ENCODE measurements around the gene TANGO2. TPM values are rescaled to one million over a fixed set of nuclear protein-coding genes. Genes with fewer than 3 reads are reported as not detected.
A peak's percentile ranks its signal among the peaks of the same experiment; 100 is the strongest.

The TANGO2 gene
- total RNA-seq, 1 donor from 2014 or later = 39.4 TPM

DNA sequence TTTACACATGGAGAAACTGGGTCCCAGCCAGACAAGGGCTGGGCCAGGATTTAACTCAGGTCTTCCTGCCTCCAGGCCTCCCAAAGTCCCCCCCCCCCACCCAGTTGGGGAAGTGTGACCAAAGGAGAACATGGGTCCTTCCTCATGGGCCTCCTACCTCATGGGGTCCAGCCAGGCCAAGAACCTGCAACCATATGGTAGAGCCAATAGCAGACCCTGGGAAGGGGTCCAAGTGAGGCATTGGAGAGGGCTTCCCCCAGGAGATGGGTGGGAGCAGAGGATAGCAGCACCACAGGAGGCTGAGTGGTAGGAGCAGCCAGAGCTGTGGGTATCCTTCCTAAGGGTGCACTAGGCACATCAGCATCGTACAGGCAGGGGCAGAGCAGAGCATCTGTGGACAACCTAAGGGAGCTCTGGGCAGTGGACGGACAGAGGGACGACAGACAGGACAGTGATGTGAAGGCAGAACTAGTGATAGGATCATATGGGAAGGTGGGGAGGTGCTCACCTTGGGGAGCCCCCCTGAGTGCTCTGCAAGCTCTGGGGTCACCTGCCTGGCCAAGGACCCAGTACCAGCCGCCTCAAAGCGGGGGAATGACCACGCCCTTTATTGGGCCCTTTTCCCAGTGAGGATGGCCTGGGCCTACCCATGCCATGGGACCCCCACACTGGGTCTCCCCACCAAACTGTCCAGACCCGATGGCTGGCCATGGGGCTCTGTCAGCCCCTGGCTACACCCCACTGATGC, 8.7 kb upstream of the TANGO2 start:
- no peak for DNase-seq (ENCODE audit: low spot score)

DNA sequence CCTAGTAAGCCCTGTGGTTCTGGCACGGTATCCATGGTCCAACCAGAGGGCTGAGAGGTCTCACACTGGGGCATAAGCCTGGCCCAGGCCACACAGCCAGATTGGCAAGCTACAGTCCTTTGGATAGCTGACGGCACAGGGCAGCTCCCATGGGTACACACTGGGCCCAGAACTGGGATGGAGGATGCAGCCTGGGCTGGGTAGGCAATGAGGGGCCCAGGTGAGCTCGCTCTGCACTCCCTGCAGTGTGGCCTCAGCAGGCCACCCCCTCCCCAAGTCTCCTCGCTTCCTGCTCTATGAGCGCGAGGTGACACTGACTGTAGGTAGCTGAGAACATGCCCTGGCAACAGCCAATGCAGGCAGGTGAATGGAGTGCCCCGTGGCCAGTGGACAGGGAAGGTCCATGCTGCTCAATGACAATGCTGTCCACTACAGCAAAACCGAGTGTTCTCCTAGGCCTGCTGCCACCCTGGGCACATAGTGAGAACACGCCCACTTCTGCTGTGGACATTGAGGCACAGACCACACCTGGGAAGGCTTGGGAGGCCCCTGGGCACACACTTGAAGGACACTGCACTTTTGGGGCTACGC, 8.1 kb upstream of the TANGO2 start:
- no peak for DNase-seq (ENCODE audit: low spot score)

DNA sequence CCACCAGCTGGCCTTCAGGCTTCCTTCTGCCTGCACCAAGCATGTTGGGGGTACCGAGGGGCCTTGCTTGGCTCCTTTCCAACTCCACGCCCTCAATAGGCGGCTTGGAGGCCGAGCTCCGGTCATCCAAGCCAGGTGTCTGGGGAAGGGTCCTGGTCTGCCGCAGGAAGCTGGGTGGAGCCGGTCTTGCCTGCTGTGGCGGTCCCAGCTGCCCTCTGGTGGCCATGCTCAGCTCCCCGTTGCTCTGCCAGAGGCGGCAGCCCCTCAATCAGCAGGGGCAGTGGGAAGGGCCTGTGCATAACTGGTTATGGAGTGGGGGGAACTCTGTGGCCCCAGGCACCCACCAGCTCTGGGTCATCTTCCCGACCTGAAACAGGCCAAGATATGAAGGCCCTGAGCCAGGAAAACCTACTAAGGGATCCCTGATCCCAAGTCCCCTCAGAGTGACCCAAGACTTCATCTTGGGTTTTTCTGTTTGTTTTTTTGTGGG, 7.5 kb upstream of the TANGO2 start:
- peak; percentile 37 for DNase-seq (ENCODE audit: low spot score)

DNA sequence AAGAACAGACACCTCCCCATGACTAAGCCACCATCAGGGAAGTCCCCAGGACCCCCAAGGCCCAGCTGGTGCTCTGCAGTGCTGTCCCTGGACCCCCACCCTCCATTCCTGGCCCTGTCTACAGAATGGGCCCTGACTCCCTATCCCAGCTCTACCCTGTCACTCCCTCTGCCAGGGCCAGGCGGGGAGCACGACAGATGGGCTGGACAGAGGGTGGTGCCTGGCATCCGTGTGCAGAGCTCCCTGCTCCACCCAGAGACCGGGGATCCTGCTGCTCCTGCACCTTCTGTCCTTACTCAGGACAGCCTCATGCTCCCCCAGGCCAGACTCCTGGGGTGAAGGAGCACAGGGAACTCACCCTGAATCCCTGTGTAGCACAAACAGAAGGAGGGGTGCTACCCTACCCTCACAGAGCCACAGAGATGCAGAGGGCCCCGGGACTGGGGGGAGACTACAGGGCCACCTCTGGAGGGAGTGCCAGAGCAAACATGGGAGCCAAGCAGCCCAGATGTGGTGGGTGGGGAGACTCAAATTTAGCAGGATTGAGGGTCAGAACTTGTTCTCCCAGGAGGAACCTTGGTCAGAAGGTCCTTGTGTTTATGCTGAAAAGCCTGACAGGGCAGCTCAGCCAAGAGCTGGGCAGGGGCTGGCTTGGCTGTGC, 6.3 kb upstream of the TANGO2 start:
- DNase-seq (ENCODE audit: low spot score) = no peak

DNA sequence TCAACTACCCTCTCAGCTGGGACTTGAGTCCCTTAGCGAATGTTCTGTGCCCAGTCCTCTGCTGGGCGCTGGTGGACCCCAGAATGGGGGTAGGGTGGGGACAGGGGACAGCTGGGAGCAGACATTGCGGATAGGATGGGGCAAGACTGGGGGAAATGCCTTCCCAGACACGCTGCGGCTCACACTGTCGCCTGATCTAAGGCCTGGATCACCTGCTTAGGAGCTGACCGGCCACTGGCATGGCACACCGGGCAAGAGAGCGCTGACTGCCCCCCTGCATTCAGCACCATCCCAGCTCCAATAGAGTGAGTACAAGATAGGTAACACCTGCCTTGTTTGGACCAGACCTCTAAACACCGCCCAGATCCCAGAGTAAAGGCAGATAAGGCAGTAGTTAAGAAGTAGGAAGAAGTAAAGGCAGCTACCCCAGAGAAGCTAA, 5.7 kb upstream of the TANGO2 start:
- no peak for DNase-seq (ENCODE audit: low spot score)

DNA sequence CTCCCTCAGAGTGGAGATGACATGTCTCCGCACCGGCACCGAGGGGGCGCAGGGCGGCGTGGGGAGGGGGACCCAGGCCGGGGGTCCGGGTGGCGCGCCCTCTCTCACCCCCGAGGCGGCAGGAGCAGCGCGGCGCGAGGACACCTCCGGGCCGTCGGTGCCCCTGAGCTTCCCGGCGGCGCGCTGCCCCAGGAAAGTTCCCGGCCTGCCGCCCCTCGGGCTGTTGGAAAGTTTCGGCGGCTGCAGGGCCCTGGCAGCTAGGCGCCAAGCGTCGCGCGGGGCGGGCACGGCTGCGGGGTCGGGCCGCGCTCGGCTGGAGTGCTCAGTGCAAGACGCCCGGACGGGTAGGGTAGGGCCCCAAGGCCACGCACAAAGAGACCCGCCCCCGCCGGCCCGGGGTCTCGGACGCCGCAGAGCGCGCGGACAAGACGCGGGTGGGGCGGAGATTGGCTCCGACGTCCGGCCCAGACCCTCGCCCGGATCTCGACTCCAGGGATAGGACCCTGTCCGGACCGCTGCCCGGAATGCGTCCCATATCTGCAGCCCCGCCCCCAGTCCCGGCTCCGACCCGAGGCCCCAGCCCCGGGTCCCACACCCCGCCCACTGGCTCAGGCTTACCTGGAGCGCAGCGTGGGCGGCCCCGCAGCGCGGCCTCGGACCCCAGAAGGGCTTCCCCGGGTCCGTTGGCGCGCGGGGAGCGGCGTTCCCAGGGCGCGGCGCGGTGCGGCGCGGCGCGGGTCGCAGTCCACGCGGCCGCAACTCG, 4.8 kb upstream of the TANGO2 start:
- no peak for DNase-seq (ENCODE audit: low spot score)

DNA sequence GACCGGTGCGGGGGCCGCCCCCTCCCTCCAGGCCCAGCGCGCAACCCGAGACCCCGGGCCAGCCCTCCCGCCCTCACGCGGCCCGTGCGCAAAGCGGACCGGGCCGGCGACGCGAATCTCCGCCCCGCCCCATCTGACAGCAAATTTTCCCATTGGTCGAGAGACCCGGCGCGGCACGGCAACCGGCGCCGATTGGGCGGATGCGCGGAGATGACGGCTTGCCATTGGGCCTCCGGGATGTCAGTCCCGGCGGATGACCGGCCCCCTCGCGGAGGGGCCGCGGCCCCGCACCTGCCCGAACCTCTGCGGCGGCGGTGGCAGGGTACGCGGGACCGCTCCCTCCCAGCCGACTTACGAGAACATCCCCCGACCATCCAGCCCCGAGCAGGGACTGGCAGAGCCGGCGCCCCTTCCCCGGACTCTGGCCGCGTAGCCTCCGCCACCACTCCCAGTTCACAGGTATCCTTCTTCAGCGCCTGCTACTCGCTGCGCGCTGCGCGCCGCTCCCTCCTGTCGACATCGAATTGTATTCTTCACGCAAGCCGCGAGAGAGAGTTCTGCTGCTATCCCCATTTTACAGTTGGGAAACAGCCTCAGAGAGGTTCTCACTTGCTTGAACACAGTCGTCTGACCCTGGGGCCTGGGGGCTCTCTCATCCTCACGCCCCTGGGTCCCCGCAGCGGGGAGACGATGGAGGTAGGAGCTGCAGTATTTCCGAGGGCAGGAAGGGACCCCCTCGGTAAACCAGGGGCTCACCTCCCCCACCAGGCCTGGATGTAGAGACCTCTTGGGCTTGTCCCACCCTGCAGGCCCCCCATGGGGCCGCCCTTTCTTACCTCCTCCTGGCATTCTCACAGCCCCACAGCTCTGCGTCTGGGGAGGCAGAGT, 3.9 kb upstream of the TANGO2 start, which contains the start of gene ARVCF:
ARVCF (minus strand) TSS at position 90 of the 888 bp plus-strand sequence. CDS start 26,029 bp downstream, outside the sequence.
- DNase-seq (ENCODE audit: low spot score) = peak; percentile 94

DNA sequence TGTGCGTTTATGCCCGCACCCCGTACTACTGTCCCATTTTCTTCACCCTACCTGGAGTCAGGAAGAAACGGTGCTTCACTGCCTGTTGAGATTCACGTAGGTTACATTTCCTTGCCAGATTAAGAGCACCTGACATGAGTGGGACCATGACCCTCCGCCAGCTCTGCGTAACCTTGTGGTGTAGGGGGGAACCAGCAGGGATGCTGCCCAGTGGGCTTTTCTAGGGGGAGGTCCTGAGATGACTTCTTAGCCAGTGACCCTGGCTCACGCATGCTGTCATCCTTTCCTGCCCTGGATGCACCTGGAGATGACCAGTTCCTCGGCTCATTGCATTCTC, 3.3 kb upstream of the TANGO2 start:
- DNase-seq (ENCODE audit: low spot score) = no peak

DNA sequence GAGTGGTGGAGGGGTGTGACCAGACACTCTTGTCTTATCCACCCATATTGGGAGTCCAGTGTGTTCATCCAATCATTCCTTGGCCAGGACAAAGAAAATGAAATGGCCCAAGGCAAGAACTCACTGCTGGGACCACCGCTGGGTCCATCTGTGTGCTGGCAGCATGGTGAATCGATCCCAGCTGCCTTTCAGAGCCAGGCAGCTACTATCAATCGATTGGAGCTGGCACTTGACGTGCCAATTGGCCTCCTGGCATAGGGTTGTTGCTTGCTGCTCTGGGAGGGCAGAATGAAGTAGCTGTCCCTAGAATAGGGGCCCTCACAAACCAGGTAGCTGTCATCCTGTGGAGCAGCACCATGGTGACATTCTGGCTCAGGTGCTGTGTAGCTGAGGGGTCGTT, 2.9 kb upstream of the TANGO2 start:
- DNase-seq (ENCODE audit: low spot score) = no peak

DNA sequence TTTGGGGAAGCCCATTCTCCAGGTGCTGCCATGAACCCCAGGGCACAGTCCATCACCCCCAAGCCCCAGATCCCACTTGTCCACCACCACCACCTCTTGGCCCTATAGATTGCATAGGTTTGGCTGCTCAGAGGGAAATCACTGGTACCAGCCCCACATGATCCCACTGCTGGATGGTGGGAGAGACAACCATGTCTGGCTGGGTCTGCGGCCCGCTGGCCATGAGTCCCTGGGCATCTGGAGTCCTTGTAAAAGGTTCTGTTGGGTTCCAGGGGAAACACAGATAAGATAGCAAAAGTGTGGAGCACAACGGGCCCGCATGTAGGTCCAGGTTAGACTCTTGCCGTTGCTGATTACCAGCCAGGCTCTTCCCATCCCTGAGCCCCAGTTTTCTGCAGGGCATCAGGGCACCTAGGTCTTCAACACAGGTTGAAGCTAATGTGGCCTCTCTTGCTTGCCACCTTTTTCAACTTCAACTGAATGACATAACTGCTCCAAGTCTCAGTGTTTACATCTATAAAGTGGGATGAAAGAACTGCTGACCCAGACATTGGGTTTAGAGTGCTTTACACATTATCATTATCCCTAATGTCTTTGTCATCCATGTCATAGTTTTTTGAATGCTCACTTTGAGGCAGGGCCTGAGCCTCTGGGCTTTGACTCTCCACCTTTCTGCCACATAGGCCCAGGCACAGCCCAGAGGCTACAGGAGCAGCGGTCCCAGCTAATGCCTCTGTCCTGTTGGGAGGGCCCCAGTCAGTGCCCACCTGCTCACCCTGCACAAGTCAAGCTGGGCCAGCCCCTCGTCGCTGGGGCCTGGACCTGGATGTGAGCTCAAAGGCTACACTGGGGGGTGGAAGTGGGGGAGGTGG, 1.0 kb upstream of the TANGO2 start:
- DNase-seq (ENCODE audit: low spot score) = no peak

DNA sequence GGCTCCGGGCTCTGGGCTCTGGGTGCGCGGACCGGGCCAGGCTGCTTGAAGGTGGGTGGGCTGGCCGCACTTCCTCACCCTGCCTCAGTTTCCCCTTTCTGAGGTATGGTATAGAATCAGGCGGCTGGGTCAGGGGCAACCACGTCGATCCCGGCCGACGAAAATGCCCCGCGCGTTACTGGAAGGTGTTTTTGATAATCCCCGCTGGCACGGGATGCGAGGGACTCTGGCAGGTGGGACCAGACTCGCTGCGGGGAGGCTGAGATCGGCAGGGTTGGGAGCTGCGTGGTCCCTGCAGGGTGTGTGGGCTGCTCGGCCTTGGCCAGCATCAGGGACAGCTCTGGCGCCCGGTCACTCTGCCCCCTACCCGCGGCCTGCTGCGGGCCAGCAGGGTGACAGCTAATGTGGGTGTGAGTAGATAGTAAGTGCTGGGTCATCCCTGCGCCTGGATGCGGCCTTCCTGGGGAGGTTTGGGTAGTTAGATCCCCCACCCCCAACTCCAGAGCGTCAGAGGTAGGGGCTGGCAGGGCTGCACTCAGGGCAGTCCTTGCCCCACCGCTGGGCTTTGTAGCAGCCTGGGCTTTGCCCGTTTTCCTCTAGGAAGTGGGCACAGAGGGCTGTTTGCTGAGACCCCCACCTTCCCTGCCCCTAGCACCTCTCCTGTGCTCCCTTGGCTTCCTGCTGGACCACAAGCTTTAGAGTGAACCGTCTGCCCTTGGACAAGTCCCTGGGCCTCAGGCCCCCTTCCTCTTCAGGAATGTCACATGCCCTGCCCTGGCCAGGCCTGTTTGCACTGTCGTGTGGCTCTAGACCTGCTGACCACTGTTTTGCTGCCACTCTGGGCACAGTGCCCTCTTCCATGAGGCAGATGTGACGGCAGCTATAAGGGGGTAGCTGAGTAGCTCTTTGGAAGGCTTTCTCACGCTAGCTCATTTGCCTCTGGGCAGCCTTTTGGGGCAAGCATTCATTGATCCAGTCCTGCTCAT, 579 bp downstream of the TANGO2 start:
- peak; percentile 64 for DNase-seq (ENCODE audit: low spot score)

DNA sequence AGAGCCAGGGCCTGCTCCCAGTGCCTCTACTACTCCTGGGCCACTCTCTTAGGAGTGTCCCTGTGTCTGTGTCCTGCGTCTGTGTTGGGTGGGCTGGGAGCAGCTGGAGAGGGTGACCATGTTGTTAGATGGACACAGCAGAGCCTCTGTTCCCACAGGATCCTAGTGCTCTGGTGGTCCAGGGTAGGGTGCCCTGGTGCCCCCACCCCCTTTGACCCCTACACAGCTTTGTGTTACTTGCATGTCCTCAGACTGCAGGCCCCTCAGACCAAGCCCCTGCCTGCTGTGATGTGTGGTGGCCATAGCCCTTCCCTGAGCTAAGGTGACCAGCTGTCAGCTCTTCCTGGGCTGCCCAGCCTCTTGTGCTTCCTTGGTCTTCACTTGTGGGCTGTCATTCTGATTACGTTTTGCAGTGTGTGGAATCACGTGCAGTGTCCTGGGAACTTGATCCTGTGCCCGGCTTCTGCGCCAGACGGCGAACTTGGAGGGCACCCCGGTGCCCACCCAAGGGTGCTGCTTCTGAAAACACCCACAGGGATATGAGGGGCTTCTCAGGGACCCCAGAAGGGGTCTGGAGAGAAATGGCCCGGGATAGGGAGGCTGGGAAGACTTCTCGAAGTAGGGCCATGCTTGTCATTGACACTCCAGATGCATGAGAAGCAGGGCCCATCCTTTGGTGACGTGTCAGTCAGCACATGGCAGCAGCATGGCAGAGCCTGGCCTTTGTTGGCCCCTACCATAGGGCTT, 1.5 kb downstream of the TANGO2 start:
- DNase-seq (ENCODE audit: low spot score) = no peak

DNA sequence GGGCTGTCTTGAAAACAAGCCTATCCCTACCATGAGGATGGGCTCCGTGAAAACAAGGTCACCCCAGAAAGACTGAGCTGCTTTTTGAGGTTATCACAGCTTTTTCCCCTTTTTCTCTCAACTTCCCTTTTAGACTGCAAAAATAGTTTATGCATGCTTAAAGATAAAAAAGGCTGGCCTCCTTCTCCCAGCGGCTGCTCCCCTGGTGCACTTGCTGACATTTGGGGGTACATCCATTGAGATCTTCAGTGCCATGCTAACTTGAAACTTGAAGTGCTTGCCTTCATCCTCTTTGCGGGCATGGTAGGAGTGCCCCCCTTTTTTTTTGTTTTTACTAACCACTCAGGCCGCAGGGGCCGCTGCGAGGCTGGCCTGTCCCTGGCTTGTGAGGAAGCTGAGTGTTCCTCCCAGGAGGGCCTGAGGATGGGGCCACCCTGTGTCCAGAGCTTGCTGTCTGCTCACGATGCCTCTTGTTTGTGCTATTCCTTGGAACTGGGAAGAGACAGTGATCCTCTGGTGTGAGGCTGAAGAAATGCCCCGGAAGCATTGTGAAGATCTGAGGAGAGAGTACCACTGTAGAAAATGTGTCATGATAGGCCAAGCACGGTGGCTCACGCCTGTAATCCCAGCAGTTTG, 2.2 kb downstream of the TANGO2 start:
- no peak for DNase-seq (ENCODE audit: low spot score)

DNA sequence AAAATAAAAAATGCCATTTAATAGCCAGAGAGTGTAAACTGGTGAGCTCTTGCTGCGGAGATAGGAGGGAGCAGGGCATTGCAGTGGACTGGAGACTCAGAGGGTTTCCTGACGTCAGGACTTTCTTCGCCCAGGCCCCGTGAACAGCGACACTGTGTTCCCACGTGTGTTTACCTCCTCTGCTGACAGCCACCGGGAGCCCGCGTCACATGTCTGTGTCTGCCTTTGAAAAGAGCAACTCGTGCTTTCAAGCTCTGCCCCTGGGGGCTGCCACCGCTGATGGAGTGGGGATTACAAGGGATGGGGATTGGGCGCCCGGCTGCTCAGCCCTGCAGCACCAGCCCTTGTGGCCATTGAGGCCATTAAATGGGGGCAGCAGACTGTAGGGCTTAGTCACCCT, 3.3 kb downstream of the TANGO2 start:
- no peak for DNase-seq (ENCODE audit: low spot score)

DNA sequence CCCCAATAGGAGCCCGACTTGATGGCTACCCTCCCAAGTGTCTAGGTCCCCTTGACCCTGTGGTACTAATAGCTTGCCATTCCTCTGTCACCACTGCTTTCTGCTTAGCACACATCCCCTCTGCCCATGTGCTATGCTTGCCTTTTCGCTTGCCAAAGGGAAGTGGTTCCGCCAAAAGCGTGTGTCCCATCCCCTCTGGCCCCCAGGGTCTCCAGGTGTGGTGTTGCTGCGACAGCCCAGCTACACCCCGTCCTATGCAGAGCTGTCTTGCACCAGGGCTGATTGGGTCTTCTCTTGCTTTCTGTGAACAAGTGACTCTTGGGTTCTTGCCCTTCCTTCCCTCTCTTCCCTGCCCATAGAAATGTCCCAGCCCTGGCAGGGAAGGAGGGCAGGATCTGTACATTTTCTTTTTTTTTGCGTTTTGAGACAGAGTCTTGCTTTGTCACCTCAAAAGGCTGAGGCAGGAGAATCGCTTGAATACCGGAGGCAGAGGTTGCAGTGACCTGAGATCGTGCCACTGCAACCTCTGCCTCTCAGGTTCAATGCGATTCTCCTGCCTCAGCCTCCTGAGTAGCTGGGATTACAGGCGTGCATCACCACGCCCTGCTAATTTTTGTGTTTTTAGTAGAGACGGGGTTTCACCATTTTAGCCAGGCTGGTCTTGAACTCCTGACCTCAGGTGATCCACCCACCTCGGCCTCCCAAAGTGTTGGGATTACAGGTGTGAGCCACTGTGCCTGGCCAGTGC, 3.9 kb downstream of the TANGO2 start:
- DNase-seq (ENCODE audit: low spot score) = no peak

DNA sequence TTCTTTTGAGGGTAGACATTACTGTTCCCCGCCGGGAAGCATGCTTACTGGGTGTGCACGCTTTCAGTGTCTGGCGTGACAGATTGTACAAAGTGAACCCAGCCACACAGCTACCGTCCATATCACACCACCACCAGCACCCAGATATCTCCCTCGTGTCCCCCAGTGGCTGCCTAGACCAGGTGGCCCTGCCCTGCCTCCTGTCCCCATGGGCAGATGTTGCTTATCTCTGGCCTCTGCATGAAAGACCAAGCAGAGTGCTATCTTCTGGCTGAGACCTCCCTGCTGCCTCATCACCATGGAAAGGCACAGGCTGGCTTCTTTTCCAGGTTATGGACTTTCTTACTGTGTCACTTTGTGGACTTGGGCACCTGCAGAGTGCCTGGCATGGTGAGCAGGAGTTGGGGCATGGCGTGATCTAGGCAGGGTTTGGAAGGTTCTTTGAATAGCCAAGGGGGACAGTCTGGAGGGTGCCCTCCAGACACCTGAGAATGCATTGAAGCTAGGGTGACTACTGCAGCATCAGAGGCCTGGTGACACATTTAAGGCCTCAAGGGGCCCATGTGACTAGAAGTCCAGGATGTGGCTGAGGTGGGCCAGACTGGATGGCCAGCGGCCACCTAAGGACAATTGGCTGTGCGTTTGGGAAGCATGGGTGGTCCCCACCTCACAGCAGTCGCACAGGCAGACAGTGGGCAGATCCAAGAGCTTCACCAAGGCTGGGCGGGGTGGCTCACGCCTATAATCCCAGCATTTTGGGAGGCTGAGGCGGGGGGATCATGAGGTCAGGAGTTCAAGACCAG, 4.7 kb downstream of the TANGO2 start:
- DNase-seq (ENCODE audit: low spot score) = no peak

Measured in mucosa of gallbladder (tissue), 1 donor.